Progenitor cell of endocrine pancreas (in vitro differentiated cells): Measurements from ENCODE around the gene TMEM179. TPM values are rescaled to one million over a fixed set of nuclear protein-coding genes. Genes with fewer than 3 reads are reported as not detected.

Source experiments
- DNase-seq: peaks from one replicate; pipeline ENCODE4 v3.0.0; 2021; ENCODE audit warnings: low spot score; ENCODE audit not compliant: unreplicated experiment
- H3K27ac Mint-ChIP-seq: 2 replicates; pipeline ENCODE4 v1.8.0; 2021; ENCODE audit warnings: mild to moderate bottlenecking, moderate library complexity, mixed read lengths
- H3K27me3 Mint-ChIP-seq: 2 replicates; pipeline ENCODE4 v1.8.0; 2021; ENCODE audit warnings: mixed read lengths
- H3K36me3 Mint-ChIP-seq: 2 replicates; pipeline ENCODE4 v1.8.0; 2022; ENCODE audit warnings: mixed read lengths; ENCODE audit not compliant: insufficient read depth
- H3K4me1 Mint-ChIP-seq: 2 replicates; pipeline ENCODE4 v1.8.0; 2021; ENCODE audit warnings: low read depth, mixed read lengths
- H3K4me3 Mint-ChIP-seq: 2 replicates; pipeline ENCODE4 v1.8.0; 2021; ENCODE audit warnings: low read depth, mild to moderate bottlenecking, moderate library complexity, mixed read lengths
- H3K9me3 Mint-ChIP-seq: 2 replicates; pipeline ENCODE4 v1.8.0; 2021; ENCODE audit warnings: low read depth, mixed read lengths
- total RNA-seq: library from RNA; stranded (reverse); gene quantifications from 2 replicates; pipeline ENCODE4 v1.2.1, GENCODE V29; 2021
- TF ChIP-seq, protein P1 (sequence below): fragments of 200-600 bp; sonication (generic); IDR thresholded peaks from one replicate; pipeline ENCODE4 v1.5.0; 2021; ENCODE audit warnings: antibody characterized with exemption, mild to moderate bottlenecking; ENCODE audit not compliant: unreplicated experiment

Gene TMEM179
- total RNA-seq, 1 donor from 2014 or later, result 9.2 TPM

GRCh38 chr14:104579507-104579906, 25.1 kb downstream of the TMEM179 start, which contains the start of gene C14orf180:
Gene C14orf180 (plus strand): TSS chr14:104579764. CDS start chr14:104586431, 6,667 bp downstream.
- H3K4me1 Mint-ChIP-seq, result peaks cover 22% of the 10 kb centered on the region
- H3K27ac Mint-ChIP-seq, result no peak within 1 kb of the TSS
- H3K36me3 Mint-ChIP-seq, result no peaks in the 10 kb centered on the region
- no peaks in the 10 kb centered on the region for H3K9me3 Mint-ChIP-seq
- no peak within 1 kb of the TSS for H3K4me3 Mint-ChIP-seq
- no peak for DNase-seq
- peaks cover 6% of the 10 kb centered on the region for H3K27me3 Mint-ChIP-seq
- TF ChIP-seq, protein P1, sequence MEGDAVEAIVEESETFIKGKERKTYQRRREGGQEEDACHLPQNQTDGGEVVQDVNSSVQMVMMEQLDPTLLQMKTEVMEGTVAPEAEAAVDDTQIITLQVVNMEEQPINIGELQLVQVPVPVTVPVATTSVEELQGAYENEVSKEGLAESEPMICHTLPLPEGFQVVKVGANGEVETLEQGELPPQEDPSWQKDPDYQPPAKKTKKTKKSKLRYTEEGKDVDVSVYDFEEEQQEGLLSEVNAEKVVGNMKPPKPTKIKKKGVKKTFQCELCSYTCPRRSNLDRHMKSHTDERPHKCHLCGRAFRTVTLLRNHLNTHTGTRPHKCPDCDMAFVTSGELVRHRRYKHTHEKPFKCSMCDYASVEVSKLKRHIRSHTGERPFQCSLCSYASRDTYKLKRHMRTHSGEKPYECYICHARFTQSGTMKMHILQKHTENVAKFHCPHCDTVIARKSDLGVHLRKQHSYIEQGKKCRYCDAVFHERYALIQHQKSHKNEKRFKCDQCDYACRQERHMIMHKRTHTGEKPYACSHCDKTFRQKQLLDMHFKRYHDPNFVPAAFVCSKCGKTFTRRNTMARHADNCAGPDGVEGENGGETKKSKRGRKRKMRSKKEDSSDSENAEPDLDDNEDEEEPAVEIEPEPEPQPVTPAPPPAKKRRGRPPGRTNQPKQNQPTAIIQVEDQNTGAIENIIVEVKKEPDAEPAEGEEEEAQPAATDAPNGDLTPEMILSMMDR, result no peak

DNA sequence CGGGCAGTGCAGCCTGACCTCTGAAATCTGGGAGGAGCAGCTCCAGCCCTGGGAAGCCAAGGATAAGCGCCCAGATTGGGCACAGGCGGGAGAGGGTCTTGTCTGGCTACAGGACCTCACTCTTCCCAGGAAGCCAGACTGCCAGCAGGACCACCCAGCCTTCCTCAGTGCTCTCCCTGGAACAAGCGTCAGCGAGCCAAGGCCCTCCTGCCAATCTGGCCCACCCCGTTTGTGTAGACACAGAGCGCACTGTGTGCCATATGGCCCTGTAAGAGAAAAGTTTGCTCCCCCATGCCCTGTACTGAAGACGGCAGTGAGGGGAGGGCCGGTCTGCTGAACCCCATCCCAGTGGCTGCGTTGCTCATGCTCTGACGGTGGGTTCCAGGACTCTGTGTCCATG, 26.3 kb downstream of the TMEM179 start:
- H3K27me3 Mint-ChIP-seq, result peaks cover 6% of the 10 kb centered on the region
- peaks cover 22% of the 10 kb centered on the region for H3K4me1 Mint-ChIP-seq
- no peak for DNase-seq
- TF ChIP-seq, protein P1, result no peak
- H3K36me3 Mint-ChIP-seq, result no peaks in the 10 kb centered on the region
- no peaks in the 10 kb centered on the region for H3K9me3 Mint-ChIP-seq
- H3K4me3 Mint-ChIP-seq, result no peak overlapping the region
- H3K27ac Mint-ChIP-seq, result no peak overlapping the region

DNA sequence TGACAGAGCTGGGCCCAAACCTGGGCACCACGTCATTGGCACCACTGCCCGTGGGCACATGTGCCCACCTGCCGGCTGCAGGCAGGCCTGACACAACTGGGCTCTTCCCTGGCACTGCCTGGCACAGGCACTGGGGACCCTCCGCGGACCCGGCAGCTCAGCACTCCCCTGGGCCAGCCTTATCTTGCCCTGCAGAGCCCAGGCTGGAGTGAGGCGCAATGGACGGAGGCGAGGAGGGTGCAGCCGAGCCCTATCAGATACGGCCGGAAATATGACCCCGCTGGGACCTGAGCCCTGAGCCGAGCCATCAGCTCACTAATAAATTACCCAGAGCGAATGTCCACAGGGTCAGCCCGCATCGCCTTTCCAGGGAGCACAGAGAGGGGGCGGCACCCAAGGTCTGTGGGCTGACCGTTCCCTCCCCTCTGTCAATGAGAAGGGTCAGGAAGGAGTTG, 26.7 kb downstream of the TMEM179 start:
- no peak for DNase-seq
- Mint-ChIP-seq H3K27ac (no peak overlapping the region), H3K4me3 (no peak overlapping the region), H3K27me3 (peaks cover 6% of the 10 kb centered on the region), H3K36me3 (no peaks in the 10 kb centered on the region), H3K9me3 (no peaks in the 10 kb centered on the region), H3K4me1 (peaks cover 22% of the 10 kb centered on the region)
- TF ChIP-seq, protein P1, result no peak

- Mint-ChIP-seq H3K36me3 (no peaks in the 10 kb centered on the region), H3K27ac (no peak overlapping the region), H3K9me3 (no peaks in the 10 kb centered on the region), H3K27me3 (peaks cover 6% of the 10 kb centered on the region), H3K4me3 (no peak overlapping the region), H3K4me1 (peaks cover 20% of the 10 kb centered on the region)
- no peak for DNase-seq
- TF ChIP-seq, protein P1, result no peak
These were observed 27.1 kb downstream of the TMEM179 start for GRCh38 chr14:104577426-104577825.

DNA sequence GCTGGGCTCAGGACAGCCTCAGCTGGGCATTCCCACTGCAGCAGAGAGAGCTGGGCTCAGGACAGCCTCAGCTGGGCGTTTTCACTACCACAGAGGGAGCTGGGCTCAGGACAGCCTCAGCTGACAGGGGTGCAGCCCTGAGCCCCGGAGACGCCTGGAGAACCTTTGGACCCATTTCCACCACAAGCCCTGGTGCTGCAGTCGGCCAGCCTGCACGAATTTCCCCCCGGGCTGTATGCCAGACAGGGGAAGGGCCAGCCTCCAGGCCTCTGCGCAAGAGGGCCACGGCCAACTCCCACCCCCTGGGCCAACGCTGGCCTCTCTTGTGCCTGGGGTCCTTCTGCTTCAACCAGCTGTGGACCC, 27.6 kb downstream of the TMEM179 start:
- no peaks in the 10 kb centered on the region for H3K9me3 Mint-ChIP-seq
- TF ChIP-seq, protein P1, result no peak
- H3K36me3 Mint-ChIP-seq, result no peaks in the 10 kb centered on the region
- H3K27ac Mint-ChIP-seq, result no peak overlapping the region
- H3K4me3 Mint-ChIP-seq, result no peak overlapping the region
- H3K27me3 Mint-ChIP-seq, result peaks cover 6% of the 10 kb centered on the region
- no peak for DNase-seq
- H3K4me1 Mint-ChIP-seq, result peaks cover 20% of the 10 kb centered on the region
